ENCODE results near the gene BTBD8. TPM values are rescaled to one million over a fixed set of nuclear protein-coding genes. Genes with fewer than 3 reads are reported as not detected.

BTBD8 gene
- total RNA-seq, 4 donors from 2014 or later = 3.7 to 15.2 (median 4.5) TPM

DNA sequence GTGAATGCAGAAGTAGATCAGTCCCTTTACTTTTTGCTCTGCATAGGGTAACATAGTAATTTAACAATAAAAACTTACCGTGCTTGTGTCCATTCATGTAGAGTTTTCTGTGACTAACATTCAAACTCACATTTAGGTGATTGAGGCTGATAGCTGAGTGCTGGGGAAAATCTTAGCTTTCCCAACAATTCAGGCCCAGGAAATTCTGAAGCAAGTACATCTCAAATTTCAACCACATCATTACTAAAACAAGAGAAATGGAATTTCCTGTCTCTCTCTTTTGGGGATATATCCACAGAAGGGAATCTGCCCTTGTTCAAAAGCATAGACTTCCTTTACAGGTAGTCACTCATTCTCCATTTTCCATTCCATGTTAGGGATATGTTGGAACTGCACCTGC, 104.5 kb downstream of the BTBD8 start:
- no peaks in the 10 kb centered on the region for H3K9me3 ChIP-seq
- H3K4me3 ChIP-seq = no peak overlapping the region
- H3K27ac ChIP-seq = no peak overlapping the region
- no peaks in the 10 kb centered on the region for H3K4me1 ChIP-seq
- intact Hi-C loops (cut with DNase I; ENCODE audit: low total_unique reads) = no loop called here
- DNase-seq = no peak
- TF ChIP-seq POLR2A (IDR thresholded peaks at IDR 0.05) = no peak
- TF ChIP-seq, protein P1, sequence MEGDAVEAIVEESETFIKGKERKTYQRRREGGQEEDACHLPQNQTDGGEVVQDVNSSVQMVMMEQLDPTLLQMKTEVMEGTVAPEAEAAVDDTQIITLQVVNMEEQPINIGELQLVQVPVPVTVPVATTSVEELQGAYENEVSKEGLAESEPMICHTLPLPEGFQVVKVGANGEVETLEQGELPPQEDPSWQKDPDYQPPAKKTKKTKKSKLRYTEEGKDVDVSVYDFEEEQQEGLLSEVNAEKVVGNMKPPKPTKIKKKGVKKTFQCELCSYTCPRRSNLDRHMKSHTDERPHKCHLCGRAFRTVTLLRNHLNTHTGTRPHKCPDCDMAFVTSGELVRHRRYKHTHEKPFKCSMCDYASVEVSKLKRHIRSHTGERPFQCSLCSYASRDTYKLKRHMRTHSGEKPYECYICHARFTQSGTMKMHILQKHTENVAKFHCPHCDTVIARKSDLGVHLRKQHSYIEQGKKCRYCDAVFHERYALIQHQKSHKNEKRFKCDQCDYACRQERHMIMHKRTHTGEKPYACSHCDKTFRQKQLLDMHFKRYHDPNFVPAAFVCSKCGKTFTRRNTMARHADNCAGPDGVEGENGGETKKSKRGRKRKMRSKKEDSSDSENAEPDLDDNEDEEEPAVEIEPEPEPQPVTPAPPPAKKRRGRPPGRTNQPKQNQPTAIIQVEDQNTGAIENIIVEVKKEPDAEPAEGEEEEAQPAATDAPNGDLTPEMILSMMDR (IDR thresholded peaks at IDR 0.05) = no peak
- H3K36me3 ChIP-seq = no peaks in the 10 kb centered on the region
- H3K27me3 ChIP-seq = no peaks in the 10 kb centered on the region

DNA sequence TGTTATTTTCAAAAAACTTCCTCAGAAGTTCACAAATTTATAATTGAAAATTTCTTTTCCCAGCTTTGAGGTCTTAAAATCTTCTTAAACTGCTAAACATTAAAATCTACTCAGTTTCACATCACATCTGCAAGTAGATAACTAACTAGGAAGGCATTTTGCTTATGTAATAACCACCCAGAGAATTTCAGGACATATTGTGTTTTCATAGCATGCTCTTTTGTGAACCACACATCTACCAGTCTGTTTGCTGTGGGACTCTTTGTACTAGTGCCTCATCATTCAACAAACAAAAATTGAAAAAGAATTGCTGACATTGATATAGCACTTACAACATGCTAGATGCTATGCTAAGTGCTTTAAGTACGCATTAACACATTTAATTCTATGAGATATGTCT, 105.9 kb downstream of the BTBD8 start:
- H3K27me3 ChIP-seq = no peaks in the 10 kb centered on the region
- TF ChIP-seq, protein P1 (IDR thresholded peaks at IDR 0.05) = no peak
- no peak for TF ChIP-seq POLR2A (IDR thresholded peaks at IDR 0.05)
- H3K36me3 ChIP-seq = no peaks in the 10 kb centered on the region
- H3K27ac ChIP-seq = no peak overlapping the region
- no peaks in the 10 kb centered on the region for H3K9me3 ChIP-seq
- no peak for DNase-seq
- intact Hi-C loops (cut with DNase I; ENCODE audit: low total_unique reads) = no loop called here
- no peaks in the 10 kb centered on the region for H3K4me1 ChIP-seq
- no peak overlapping the region for H3K4me3 ChIP-seq

DNA sequence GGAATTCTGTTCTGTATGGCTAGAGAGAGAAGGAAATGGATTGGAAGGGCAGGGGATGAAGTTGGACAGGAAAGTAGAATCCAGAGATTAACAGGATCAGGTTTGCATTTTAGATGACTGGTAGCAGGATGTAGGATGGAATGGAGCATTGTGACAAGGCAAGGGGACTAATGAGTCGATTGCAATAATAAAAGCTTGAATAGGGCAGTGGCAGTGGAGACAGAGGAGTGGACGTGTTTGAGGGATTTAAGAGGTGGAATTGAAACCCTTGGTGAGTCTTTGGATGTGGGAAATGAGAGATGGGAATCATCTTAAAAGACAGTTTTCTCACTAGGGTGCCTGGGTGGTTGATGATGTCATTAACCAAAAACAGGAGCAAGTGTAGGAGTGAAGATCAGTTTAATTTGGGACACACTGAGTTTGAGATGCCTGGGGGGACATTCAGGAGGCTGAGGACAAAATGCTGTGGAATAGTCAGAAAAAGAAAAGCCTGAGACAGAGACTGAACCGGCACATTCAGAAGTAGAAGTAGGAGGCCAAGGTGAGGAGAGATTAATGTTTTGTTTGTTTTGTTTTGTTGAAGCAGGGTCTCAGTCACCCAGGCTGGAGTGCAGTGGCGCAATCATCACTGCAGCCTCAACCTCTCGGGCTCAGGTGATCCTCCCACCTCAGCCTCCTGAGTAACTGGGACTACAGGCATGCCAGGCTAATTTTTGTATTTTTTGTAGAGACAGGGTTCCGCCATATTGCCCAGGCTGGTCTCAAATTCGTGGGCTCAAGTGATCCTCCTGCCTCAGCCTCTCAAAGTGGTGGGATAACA, 108.5 kb downstream of the BTBD8 start:
- intact Hi-C loops (cut with DNase I; ENCODE audit: low total_unique reads) = no loop called here

DNA sequence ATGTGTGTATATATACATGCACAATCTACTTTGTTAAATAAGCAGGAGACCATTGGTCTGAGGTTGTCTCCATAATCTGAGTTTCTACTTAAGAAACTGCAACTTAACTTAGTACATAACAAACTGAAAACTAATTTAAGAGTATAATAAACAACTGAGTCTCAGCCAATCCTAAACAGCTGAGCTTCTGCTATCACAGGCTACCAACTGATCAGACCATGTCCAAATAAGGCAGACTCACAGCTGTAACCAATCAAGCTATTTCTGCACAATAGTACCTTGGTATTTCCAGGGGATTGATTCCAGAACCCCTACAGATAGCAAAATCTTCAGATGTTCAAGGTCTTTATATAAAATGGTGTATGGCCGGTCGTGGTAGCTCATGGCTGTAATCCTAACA, 111.6 kb downstream of the BTBD8 start:
- Histone ChIP-seq H3K4me1 (no peaks in the 10 kb centered on the region), H3K36me3 (no peaks in the 10 kb centered on the region), H3K27ac (no peak overlapping the region), H3K27me3 (no peaks in the 10 kb centered on the region), H3K4me3 (no peak overlapping the region), H3K9me3 (no peaks in the 10 kb centered on the region)
- no peak for DNase-seq
- TF ChIP-seq, protein P1 (IDR thresholded peaks at IDR 0.05) = no peak
- no peak for TF ChIP-seq POLR2A (IDR thresholded peaks at IDR 0.05)
- intact Hi-C loops (cut with DNase I; ENCODE audit: low total_unique reads) = no loop called here

More for the DNA sequence above, 108.5 kb downstream of the BTBD8 start:
- TF ChIP-seq, protein P1 (IDR thresholded peaks at IDR 0.05) = no peak
- no peak for TF ChIP-seq POLR2A (IDR thresholded peaks at IDR 0.05)
- Histone ChIP-seq H3K9me3 (no peaks in the 10 kb centered on the region), H3K27ac (no peak overlapping the region), H3K4me1 (no peaks in the 10 kb centered on the region), H3K27me3 (no peaks in the 10 kb centered on the region), H3K4me3 (no peak overlapping the region), H3K36me3 (no peaks in the 10 kb centered on the region)
- no peak for DNase-seq

DNA sequence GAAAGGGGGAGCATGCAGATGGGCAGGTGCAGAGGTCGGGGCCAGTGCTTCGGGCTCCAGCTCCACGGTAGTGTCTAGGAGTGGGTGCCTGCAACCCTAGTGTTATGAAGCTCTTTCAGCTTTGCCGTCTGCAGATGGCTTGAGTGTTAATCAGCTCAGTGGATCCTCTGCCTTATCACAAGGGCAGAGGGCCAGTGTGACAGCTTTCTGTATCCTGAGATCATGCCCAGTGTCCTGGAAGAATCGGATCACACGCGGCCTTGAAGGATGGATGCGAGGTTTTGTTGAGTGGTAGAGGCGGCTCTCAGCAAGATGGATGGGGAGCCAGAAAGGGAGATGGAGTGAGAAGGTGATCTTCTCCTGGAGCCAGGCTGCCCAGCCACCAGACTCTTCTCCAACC, 112.1 kb downstream of the BTBD8 start:
- intact Hi-C loops (cut with DNase I; ENCODE audit: low total_unique reads) = no loop called here
- TF ChIP-seq POLR2A (IDR thresholded peaks at IDR 0.05) = no peak
- TF ChIP-seq, protein P1 (IDR thresholded peaks at IDR 0.05) = no peak
- H3K36me3 ChIP-seq = no peaks in the 10 kb centered on the region
- H3K4me1 ChIP-seq = no peaks in the 10 kb centered on the region
- H3K27ac ChIP-seq = no peak overlapping the region
- H3K9me3 ChIP-seq = no peaks in the 10 kb centered on the region
- no peak overlapping the region for H3K4me3 ChIP-seq
- DNase-seq = no peak
- no peaks in the 10 kb centered on the region for H3K27me3 ChIP-seq
